HG03039 (cell line): ENCODE results near the gene MS4A12.
"Not testable (repeated sequence)": the region's sequence is repeated elsewhere in the genome, so short reads cannot be mapped to it uniquely, and the experiment has no call there.

Experiments used
- ATAC-seq: cut with Tn5 transposase; IDR thresholded peaks from one replicate; pipeline ENCODE4 v1.9.1; 2021; ENCODE audit warnings: mild to moderate bottlenecking, moderate library complexity; ENCODE audit not compliant: unreplicated experiment

MS4A12 gene

GRCh38 chr11:60492488-60493009 lies at the start of gene MS4A12:
Gene MS4A12 (plus strand): TSS chr11:60492778. CDS start chr11:60497319, 4,541 bp downstream.
- no peak for ATAC-seq

GRCh38 chr11:60447070-60447469 lies 45.5 kb upstream of the MS4A12 start:
- ATAC-seq = no peak

- ATAC-seq = no peak
These were observed 44.7 kb upstream of the MS4A12 start for GRCh38 chr11:60447846-60448245.

GRCh38 chr11:60451185-60451584 lies 41.4 kb upstream of the MS4A12 start:
- not testable (repeated sequence) for ATAC-seq

- ATAC-seq = no peak
These were observed 38.4 kb upstream of the MS4A12 start for GRCh38 chr11:60454212-60454611.

GRCh38 chr11:60455531-60456042 lies 37.0 kb upstream of the MS4A12 start, which contains the start of gene MS4A1:
Gene MS4A1 (plus strand): TSS chr11:60455847. CDS start chr11:60462375, 6,528 bp downstream.
- peak; percentile 68 for ATAC-seq

- peak; percentile 41 for ATAC-seq
These were observed 35.0 kb upstream of the MS4A12 start for GRCh38 chr11:60457576-60457975.

- ATAC-seq = no peak
These were observed 33.2 kb upstream of the MS4A12 start for GRCh38 chr11:60459345-60459744.

- ATAC-seq = no peak
These were observed 23.7 kb upstream of the MS4A12 start for GRCh38 chr11:60468829-60469228.

- no peak for ATAC-seq
These were observed 22.9 kb upstream of the MS4A12 start for GRCh38 chr11:60469723-60470122.

- no peak for ATAC-seq
These were observed 15.5 kb upstream of the MS4A12 start for GRCh38 chr11:60477035-60477445.

GRCh38 chr11:60482361-60482760 lies 10.2 kb upstream of the MS4A12 start:
- no peak for ATAC-seq

GRCh38 chr11:60485987-60486386 lies 6.6 kb upstream of the MS4A12 start:
- peak; percentile 95 for ATAC-seq

GRCh38 chr11:60493454-60493853 lies 876 bp downstream of the MS4A12 start:
- ATAC-seq = no peak

GRCh38 chr11:60498399-60498798 lies 5.8 kb downstream of the MS4A12 start:
- ATAC-seq = no peak

GRCh38 chr11:60498853-60499252 lies 6.3 kb downstream of the MS4A12 start:
- no peak for ATAC-seq

- no peak for ATAC-seq
These were observed 7.8 kb downstream of the MS4A12 start for GRCh38 chr11:60500276-60500910.

- ATAC-seq = no peak
These were observed 9.7 kb downstream of the MS4A12 start for GRCh38 chr11:60502221-60502775.

GRCh38 chr11:60504219-60504905 lies 11.8 kb downstream of the MS4A12 start:
- ATAC-seq = no peak

GRCh38 chr11:60509609-60510008 lies 17.0 kb downstream of the MS4A12 start:
- ATAC-seq = not testable (repeated sequence)

GRCh38 chr11:60510209-60510608 lies 17.6 kb downstream of the MS4A12 start:
- ATAC-seq = not testable (repeated sequence)

GRCh38 chr11:60511393-60511792 lies 18.8 kb downstream of the MS4A12 start:
- no peak for ATAC-seq
